Thoracic aorta (tissue), 2 donors: ENCODE measurements around the gene PDE4D. TPM values are rescaled to one million over a fixed set of nuclear protein-coding genes. Genes with fewer than 3 reads are reported as not detected.

Experiments used
- ATAC-seq: fragments of 150-250 bp; one replicate; pipeline ENCODE4 v1.8.0; 2017; ENCODE audit warnings: low read depth; ENCODE audit not compliant: insufficient number of reproducible peaks, low FRiP score
- DNase-seq: peaks from one replicate; pipeline ENCODE4 v3.0.0-alpha.2; 2020; ENCODE audit warnings: low spot score
- H3K27ac ChIP-seq, 2 donors: fragments of 200-600 bp; sonication (generic); 1 replicate in 1 of 2; 2 replicates in 1 of 2; pipeline ENCODE4 v1.5.1; 2016; ENCODE audit warnings: mild to moderate bottlenecking in 2 of 2, moderate library complexity in 2 of 2
- H3K27me3 ChIP-seq: fragments of 200-600 bp; sonication (generic); replicated peaks from 2 replicates; pipeline ENCODE4 v1.6.0; 2016; ENCODE audit warnings: mild to moderate bottlenecking; ENCODE audit not compliant: insufficient read depth
- H3K36me3 ChIP-seq: fragments of 200-600 bp; sonication (generic); one replicate; pipeline ENCODE4 v1.5.1; 2016
- H3K4me1 ChIP-seq, 2 donors: fragments of 200-600 bp; sonication (generic); 1 replicate in 1 of 2; 2 replicates in 1 of 2; pipeline versions ENCODE4 v1.5.1 to v1.6.0; 2016; ENCODE audit warnings: low read depth in 2 of 2, mild to moderate bottlenecking in 1 of 2; ENCODE audit not compliant: control insufficient read depth in 1 of 2
- H3K4me3 ChIP-seq: fragments of 200-600 bp; sonication (generic); 2 replicates; pipeline ENCODE4 v1.5.1; 2016; ENCODE audit warnings: mild to moderate bottlenecking
- H3K9me3 ChIP-seq: fragments of 200-600 bp; sonication (generic); 2 replicates; pipeline ENCODE4 v1.5.1; 2016
- CTCF ChIP-seq: fragments of 200-600 bp; sonication (generic); IDR thresholded peaks from one replicate; pipeline ENCODE4 v1.5.1; 2019; ENCODE audit warnings: antibody characterized with exemption
- total RNA-seq, 2 donors: library from RNA; depleted of rRNA; stranded (reverse); fragments of >200 nt; gene quantifications; one replicate each; pipeline versions ENCODE4 v1.1.0 to v1.2.3, GENCODE V29; 2016

PDE4D gene
- total RNA-seq, 2 donors from 2014 or later = 34.0 to 85.8 TPM

GRCh38 chr5:59837071-59837470 lies 56.5 kb downstream of the PDE4D start:
- TF ChIP-seq CTCF = no peak
- H3K4me3 ChIP-seq = no peak overlapping the region
- H3K36me3 ChIP-seq = no peaks in the 10 kb centered on the region
- peaks cover 0 to 8% of the 10 kb centered on the region in 2 donors for H3K4me1 ChIP-seq
- no peaks in the 10 kb centered on the region for H3K27me3 ChIP-seq
- DNase-seq (no peak), ATAC-seq (no peak)
- no peaks in the 10 kb centered on the region for H3K9me3 ChIP-seq
- no peak overlapping the region for H3K27ac ChIP-seq

- ATAC-seq (no peak), DNase-seq (no peak)
- Histone ChIP-seq H3K9me3 (no peaks in the 10 kb centered on the region), H3K36me3 (no peaks in the 10 kb centered on the region), H3K27ac (no peak overlapping the region), H3K27me3 (no peaks in the 10 kb centered on the region), H3K4me1 (peaks cover 0 to 8% of the 10 kb centered on the region in 2 donors), H3K4me3 (no peak overlapping the region)
- TF ChIP-seq CTCF = no peak
Measured at GRCh38 chr5:59835800-59836199, 57.7 kb downstream of the PDE4D start.

- ATAC-seq = no peak
Measured at GRCh38 chr5:59833448-59833847, 60.1 kb downstream of the PDE4D start.

GRCh38 chr5:59832577-59833301 lies 60.8 kb downstream of the PDE4D start:
- no peaks in the 10 kb centered on the region for H3K36me3 ChIP-seq
- no peaks in the 10 kb centered on the region for H3K27me3 ChIP-seq
- TF ChIP-seq CTCF = no peak
- no peak overlapping the region for H3K4me3 ChIP-seq
- DNase-seq (no peak), ATAC-seq (no peak)
- no peak overlapping the region for H3K27ac ChIP-seq
- peaks cover 0 to 8% of the 10 kb centered on the region in 2 donors for H3K4me1 ChIP-seq
- H3K9me3 ChIP-seq = no peaks in the 10 kb centered on the region

More at GRCh38 chr5:59833448-59833847, 60.1 kb downstream of the PDE4D start:
- Histone ChIP-seq H3K27ac (no peak overlapping the region), H3K4me1 (peaks cover 0 to 8% of the 10 kb centered on the region in 2 donors), H3K4me3 (no peak overlapping the region), H3K9me3 (no peaks in the 10 kb centered on the region), H3K36me3 (no peaks in the 10 kb centered on the region), H3K27me3 (no peaks in the 10 kb centered on the region)
- no peak for TF ChIP-seq CTCF
- DNase-seq = no peak

- no peak for ATAC-seq
- Histone ChIP-seq H3K9me3 (no peaks in the 10 kb centered on the region), H3K27me3 (no peaks in the 10 kb centered on the region), H3K4me1 (peaks cover 0 to 8% of the 10 kb centered on the region in 2 donors), H3K27ac (no peak overlapping the region), H3K36me3 (no peaks in the 10 kb centered on the region), H3K4me3 (no peak overlapping the region)
- no peak for TF ChIP-seq CTCF
- no peak for DNase-seq
Measured at GRCh38 chr5:59831326-59832010, 62.1 kb downstream of the PDE4D start.
